Endothelial cell of umbilical vein (primary cell): ENCODE measurements around the gene POLN.

Experiments used
- CTCF ChIP-seq, 2 donors: IDR thresholded peaks; 1 replicate in 1 of 2; 2 replicates in 1 of 2; pipeline ENCODE4 v1.5.1; 2011; ENCODE audit warnings: low read length in 2 of 2, mild to moderate bottlenecking in 2 of 2, moderate library complexity in 2 of 2, control low read depth in 1 of 2, inconsistent platforms in 1 of 2, low read depth in 1 of 2; ENCODE audit not compliant: insufficient read depth in 1 of 2; ENCODE audit errors: extremely low read depth in 1 of 2
- EZH2 ChIP-seq: IDR thresholded peaks from 2 replicates; pipeline ENCODE4 v1.6.1; 2012; ENCODE audit warnings: borderline replicate concordance, low read depth, mild to moderate bottlenecking, moderate library complexity, low read length, inconsistent platforms; ENCODE audit not compliant: severe bottlenecking
- JUN ChIP-seq: IDR thresholded peaks from 2 replicates; pipeline ENCODE4 v1.6.1; 2011; ENCODE audit warnings: borderline replicate concordance, low read depth; ENCODE audit not compliant: insufficient read length, insufficient read depth
- MAX ChIP-seq: IDR thresholded peaks from 2 replicates; pipeline ENCODE4 v1.6.1; 2011; ENCODE audit not compliant: insufficient read depth, insufficient read length
- MYC ChIP-seq: IDR thresholded peaks from one replicate; pipeline ENCODE4 v1.6.1; 2011; ENCODE audit warnings: mild to moderate bottlenecking, low read depth, low read length
- POLR2A ChIP-seq: IDR thresholded peaks from 2 replicates; pipeline ENCODE4 v1.6.1; 2012; ENCODE audit warnings: low read depth, mild to moderate bottlenecking, control low read depth, low read length
- POLR2AphosphoS5 ChIP-seq: IDR thresholded peaks from 2 replicates; pipeline ENCODE4 v1.6.1; 2012; ENCODE audit warnings: low read depth, mild to moderate bottlenecking, control low read depth, low read length, moderate library complexity; ENCODE audit not compliant: insufficient read depth

- TF ChIP-seq CTCF (IDR thresholded peaks at IDR 0.05; ENCODE audit: extremely low read depth in 1 of 2, insufficient read depth in 1 of 2, low read depth in 1 of 2, low read length in 2 of 2) (no peak), POLR2AphosphoS5 (no peak), EZH2 (no peak), MYC (no peak), JUN (no peak), MAX (no peak), POLR2A (no peak)
Observed at GRCh38 chr4:2048831-2049230, 193.1 kb downstream of the POLN start.
